Urothelium cell line (cell line): Measurements from ENCODE around the gene IL4I1.
A peak's percentile ranks its signal among the peaks of the same experiment; 100 is the strongest.

ENCODE experiments used
- DNase-seq: peaks from one replicate; pipeline ENCODE4 v3.0.0; 2011; ENCODE audit warnings: low spot score, mixed read lengths
- FAIRE-seq: peaks from 2 replicates; lab custom pipeline; 2011; peaks lifted over from hg19 to GRCh38; lab: Jason Lieb, UNC

Gene IL4I1

GRCh38 chr19:49854378-49855263 lies 42.1 kb downstream of the IL4I1 start:
- DNase-seq (no peak), FAIRE-seq (no peak)

- no peak for DNase-seq
- no peak for FAIRE-seq
Observed at GRCh38 chr19:49853852-49854377, 42.8 kb downstream of the IL4I1 start.

GRCh38 chr19:49852631-49853126 lies 44.0 kb downstream of the IL4I1 start:
- DNase-seq, result no peak
- no peak for FAIRE-seq

- no peak for FAIRE-seq
Observed at GRCh38 chr19:49851456-49852259, 45.0 kb downstream of the IL4I1 start.

GRCh38 chr19:49850487-49851342 lies 46.0 kb downstream of the IL4I1 start, which contains the start of gene PTOV1:
PTOV1 (plus strand) TSS chr19:49851159.
- DNase-seq, result peak; percentile 96
- no peak for FAIRE-seq

More at GRCh38 chr19:49851456-49852259, 45.0 kb downstream of the IL4I1 start:
- peak; percentile 43 for DNase-seq

GRCh38 chr19:49850221-49850486 lies 46.5 kb downstream of the IL4I1 start:
- DNase-seq, result no peak
- FAIRE-seq, result no peak

- no peak for DNase-seq
- no peak for FAIRE-seq
Observed at GRCh38 chr19:49849433-49850220, 47.1 kb downstream of the IL4I1 start.

GRCh38 chr19:49848938-49849337 lies 47.7 kb downstream of the IL4I1 start:
- FAIRE-seq, result no peak
- no peak for DNase-seq

GRCh38 chr19:49847731-49848696 lies 48.7 kb downstream of the IL4I1 start:
- peak; percentile 56 for DNase-seq
- FAIRE-seq, result no peak

GRCh38 chr19:49846408-49846807 lies 50.3 kb downstream of the IL4I1 start:
- no peak for FAIRE-seq
- DNase-seq, result no peak

GRCh38 chr19:49845414-49845813 lies 51.3 kb downstream of the IL4I1 start:
- no peak for DNase-seq
- FAIRE-seq, result no peak

- DNase-seq, result no peak
Observed at GRCh38 chr19:49844138-49845095, 52.3 kb downstream of the IL4I1 start.

GRCh38 chr19:49843265-49843664 lies 53.4 kb downstream of the IL4I1 start:
- DNase-seq, result no peak
- no peak for FAIRE-seq

More at GRCh38 chr19:49844138-49845095, 52.3 kb downstream of the IL4I1 start:
- no peak for FAIRE-seq

GRCh38 chr19:49840736-49841249 lies 55.9 kb downstream of the IL4I1 start:
- FAIRE-seq (no peak), DNase-seq (no peak)

GRCh38 chr19:49840321-49840720 lies 56.4 kb downstream of the IL4I1 start:
- no peak for DNase-seq
- FAIRE-seq, result no peak

- no peak for FAIRE-seq
- DNase-seq, result no peak
Observed at GRCh38 chr19:49839713-49840112, 57.0 kb downstream of the IL4I1 start.
